BLaER1 (cell line): ENCODE measurements around the gene MRPL54.

Experiments used
- H3K27ac ChIP-seq: shearing (Covaris generic); formaldehyde crosslinking; 2 replicates; pipeline ENCODE4 v1.8.1; 2022
- H3K27me3 ChIP-seq: shearing (Covaris generic); formaldehyde crosslinking; 2 replicates; pipeline ENCODE4 v1.8.1; 2022
- H3K36me3 ChIP-seq: shearing (Covaris generic); formaldehyde crosslinking; 2 replicates; pipeline ENCODE4 v1.8.1; 2022
- H3K4me1 ChIP-seq: shearing (Covaris generic); formaldehyde crosslinking; 2 replicates; pipeline ENCODE4 v1.8.1; 2022
- H3K4me2 ChIP-seq: shearing (Covaris generic); formaldehyde crosslinking; 2 replicates; pipeline ENCODE4 v1.8.1; 2022
- H3K4me3 ChIP-seq: shearing (Covaris generic); formaldehyde crosslinking; 2 replicates; pipeline ENCODE4 v1.8.1; 2022
- H3K9ac ChIP-seq: shearing (Covaris generic); formaldehyde crosslinking; 2 replicates; pipeline ENCODE4 v1.8.1; 2022
- H3K9me3 ChIP-seq: shearing (Covaris generic); formaldehyde crosslinking; 2 replicates; pipeline ENCODE4 v1.8.1; 2022
- H4K20me1 ChIP-seq: shearing (Covaris generic); formaldehyde crosslinking; 2 replicates; pipeline ENCODE4 v1.8.1; 2022
- Cebpa-rat ChIP-seq: shearing (Covaris generic); IDR thresholded peaks from 2 replicates; pipeline ENCODE4 v1.8.1; 2022

Gene MRPL54

GRCh38 chr19:3762501-3763459 is at the start of gene MRPL54:
MRPL54 (plus strand) TSS chr19:3762682; CDS start chr19:3762701, 19 bp downstream.
- Histone ChIP-seq H3K36me3 (peaks cover 54% of the 10 kb centered on the region), H3K27me3 (no peaks in the 10 kb centered on the region), H4K20me1 (no peaks in the 10 kb centered on the region), H3K4me3 (peak within 1 kb of the TSS; percentile 85), H3K9ac (peak within 1 kb of the TSS; percentile 96), H3K4me2 (peak within 1 kb of the TSS; percentile 93), H3K9me3 (no peaks in the 10 kb centered on the region), H3K4me1 (peaks cover 41% of the 10 kb centered on the region), H3K27ac (peak within 1 kb of the TSS; percentile 98)
- peak; percentile 57; the same call in 1 of the 2 replicates for TF ChIP-seq Cebpa-rat

DNA sequence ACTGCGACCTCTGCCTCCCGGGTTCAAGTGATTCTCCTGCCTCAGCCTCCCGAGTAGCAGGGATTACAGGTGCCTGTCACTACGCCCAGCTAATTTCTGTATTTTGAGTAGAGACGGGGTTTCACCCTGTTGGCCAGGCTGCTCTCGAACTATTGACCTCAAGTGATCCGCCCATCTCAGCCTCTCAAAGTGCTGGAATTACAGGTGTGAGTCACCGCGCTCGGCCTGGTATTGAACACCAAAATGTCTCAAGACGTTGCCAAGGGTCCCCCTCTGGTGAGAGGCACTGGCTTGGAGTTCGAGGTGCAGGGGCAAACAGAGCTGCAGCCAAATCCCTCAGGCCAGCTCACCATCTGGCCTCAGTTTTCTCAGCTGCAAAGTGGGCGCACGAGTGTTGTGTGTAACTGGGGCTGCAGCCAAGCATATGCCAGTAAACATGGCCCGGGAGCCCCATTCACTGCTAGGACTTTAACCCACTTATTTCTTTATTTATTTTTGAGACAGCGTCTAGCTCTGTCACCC is 46.3 kb upstream of the MRPL54 start:
- H3K4me1 ChIP-seq = peaks cover 20% of the 10 kb centered on the region
- no peaks in the 10 kb centered on the region for H3K9me3 ChIP-seq
- H4K20me1 ChIP-seq = no peaks in the 10 kb centered on the region
- TF ChIP-seq Cebpa-rat = no peak
- H3K27me3 ChIP-seq = peaks cover 8% of the 10 kb centered on the region
- H3K27ac ChIP-seq = no peak overlapping the region
- no peak overlapping the region for H3K4me2 ChIP-seq
- H3K9ac ChIP-seq = no peak overlapping the region
- H3K36me3 ChIP-seq = no peaks in the 10 kb centered on the region
- H3K4me3 ChIP-seq = no peak overlapping the region

DNA sequence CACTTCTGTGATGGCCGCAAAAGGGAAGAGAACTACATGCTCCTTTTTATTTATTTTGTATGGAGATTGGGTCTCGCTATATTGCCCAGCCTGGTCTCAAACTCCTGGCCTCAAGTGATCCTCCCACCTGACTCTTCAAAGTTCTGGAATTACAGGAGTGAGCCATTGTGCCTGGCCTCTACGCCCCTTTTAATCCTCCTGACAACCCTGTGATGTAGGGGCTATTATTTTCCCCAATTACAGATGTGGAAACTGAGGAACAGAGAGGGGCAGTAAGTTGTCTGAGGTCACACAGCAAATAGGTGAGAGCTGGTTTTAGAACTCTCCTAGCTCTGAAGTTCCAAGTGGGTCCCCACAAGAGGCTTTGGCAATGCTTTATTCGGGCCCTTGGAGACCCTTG is 42.6 kb upstream of the MRPL54 start:
- Histone ChIP-seq H3K4me1 (peaks cover 30% of the 10 kb centered on the region), H3K27me3 (peaks cover 29% of the 10 kb centered on the region), H3K9me3 (no peaks in the 10 kb centered on the region), H4K20me1 (no peaks in the 10 kb centered on the region), H3K4me3 (no peak overlapping the region), H3K36me3 (no peaks in the 10 kb centered on the region), H3K27ac (no peak overlapping the region), H3K9ac (no peak overlapping the region), H3K4me2 (no peak overlapping the region)
- TF ChIP-seq Cebpa-rat = no peak

GRCh38 chr19:3720349-3720917 is 42.0 kb upstream of the MRPL54 start:
- H3K9me3 ChIP-seq = no peaks in the 10 kb centered on the region
- peaks cover 29% of the 10 kb centered on the region for H3K27me3 ChIP-seq
- no peak overlapping the region for H3K9ac ChIP-seq
- H3K4me3 ChIP-seq = no peak overlapping the region
- no peak for TF ChIP-seq Cebpa-rat
- H3K4me1 ChIP-seq = peaks cover 35% of the 10 kb centered on the region
- H3K4me2 ChIP-seq = no peak overlapping the region
- H4K20me1 ChIP-seq = no peaks in the 10 kb centered on the region
- H3K36me3 ChIP-seq = no peaks in the 10 kb centered on the region
- no peak overlapping the region for H3K27ac ChIP-seq

- H3K4me2 ChIP-seq = peak overlapping the region; percentile 75
- H3K4me1 ChIP-seq = peaks cover 35% of the 10 kb centered on the region
- H3K4me3 ChIP-seq = peak overlapping the region; percentile 53; the same call in 1 of the 2 replicates
- no peak overlapping the region for H3K27ac ChIP-seq
- H3K9me3 ChIP-seq = no peaks in the 10 kb centered on the region
- H3K9ac ChIP-seq = no peak overlapping the region
- H3K36me3 ChIP-seq = no peaks in the 10 kb centered on the region
- no peak for TF ChIP-seq Cebpa-rat
- H4K20me1 ChIP-seq = no peaks in the 10 kb centered on the region
- H3K27me3 ChIP-seq = peaks cover 29% of the 10 kb centered on the region
Measured at GRCh38 chr19:3721131-3721886, 41.2 kb upstream of the MRPL54 start.

GRCh38 chr19:3721887-3722442 is 40.5 kb upstream of the MRPL54 start:
- H3K4me3 ChIP-seq = peak overlapping the region; percentile 53; the same call in 1 of the 2 replicates
- no peak overlapping the region for H3K9ac ChIP-seq
- no peak overlapping the region for H3K27ac ChIP-seq
- no peaks in the 10 kb centered on the region for H3K9me3 ChIP-seq
- H4K20me1 ChIP-seq = no peaks in the 10 kb centered on the region
- no peak for TF ChIP-seq Cebpa-rat
- H3K36me3 ChIP-seq = no peaks in the 10 kb centered on the region
- H3K4me2 ChIP-seq = peak overlapping the region; percentile 75
- H3K27me3 ChIP-seq = peaks cover 29% of the 10 kb centered on the region
- peaks cover 35% of the 10 kb centered on the region for H3K4me1 ChIP-seq

DNA sequence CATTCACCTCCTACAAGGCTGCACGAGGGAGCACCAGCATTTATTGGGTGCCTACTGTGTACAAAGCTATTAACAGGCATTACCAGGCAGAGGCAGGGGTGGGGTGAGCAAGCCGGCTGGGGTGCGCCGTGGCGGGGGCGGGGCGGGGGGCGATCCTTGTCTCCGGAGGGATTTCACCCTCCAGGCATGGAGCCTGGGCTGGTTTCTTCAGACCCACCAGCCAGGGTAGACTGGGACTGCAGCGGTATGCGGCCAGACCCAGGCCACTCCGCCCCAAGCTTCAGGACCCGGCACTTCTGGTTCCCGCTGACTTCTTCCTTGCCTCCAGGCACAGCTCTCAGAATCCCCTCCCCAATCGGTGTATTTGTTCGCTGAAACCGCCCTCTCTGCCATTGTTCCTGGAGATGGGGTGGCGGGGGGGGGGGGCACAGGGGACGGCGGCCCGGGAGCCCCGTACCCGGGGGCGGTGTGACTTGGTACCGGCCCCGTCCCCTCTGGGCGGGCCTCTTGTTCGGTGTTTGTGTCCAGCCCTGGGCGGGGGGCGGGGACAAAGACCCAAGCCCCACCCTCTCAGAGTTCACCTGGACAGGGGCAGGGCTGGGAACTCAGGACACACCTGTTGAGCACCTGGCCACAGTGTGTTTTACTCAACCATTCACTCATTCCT is 39.9 kb upstream of the MRPL54 start:
- Histone ChIP-seq H3K4me1 (peaks cover 35% of the 10 kb centered on the region), H3K27ac (no peak overlapping the region)

GRCh38 chr19:3723110-3723488 is 39.4 kb upstream of the MRPL54 start:
- Histone ChIP-seq H3K9me3 (no peaks in the 10 kb centered on the region), H3K9ac (no peak overlapping the region), H3K36me3 (no peaks in the 10 kb centered on the region), H3K4me1 (peaks cover 35% of the 10 kb centered on the region), H3K27ac (no peak overlapping the region), H4K20me1 (no peaks in the 10 kb centered on the region), H3K27me3 (peaks cover 29% of the 10 kb centered on the region), H3K4me2 (no peak overlapping the region), H3K4me3 (no peak overlapping the region)
- no peak for TF ChIP-seq Cebpa-rat

More for the DNA sequence above, 39.9 kb upstream of the MRPL54 start:
- Histone ChIP-seq H3K9ac (no peak overlapping the region), H3K27me3 (peaks cover 29% of the 10 kb centered on the region), H3K36me3 (no peaks in the 10 kb centered on the region), H3K4me3 (no peak overlapping the region), H3K9me3 (no peaks in the 10 kb centered on the region), H4K20me1 (no peaks in the 10 kb centered on the region), H3K4me2 (peak overlapping the region; percentile 75; the same call in 1 of the 2 replicates)
- TF ChIP-seq Cebpa-rat = no peak

- Histone ChIP-seq H3K9ac (no peak overlapping the region), H3K4me2 (0 out of 2 replicates have a peak overlapping the region, but pooled peaks have one; percentile 22), H4K20me1 (no peaks in the 10 kb centered on the region), H3K4me3 (no peak overlapping the region), H3K4me1 (peaks cover 35% of the 10 kb centered on the region), H3K27me3 (peaks cover 29% of the 10 kb centered on the region), H3K36me3 (no peaks in the 10 kb centered on the region), H3K27ac (no peak overlapping the region), H3K9me3 (no peaks in the 10 kb centered on the region)
- TF ChIP-seq Cebpa-rat = no peak
Measured at GRCh38 chr19:3723883-3724282, 38.6 kb upstream of the MRPL54 start.
